Adrenal gland (tissue), 12 donors: ENCODE results near the gene STAMBPL1. TPM values are rescaled to one million over a fixed set of nuclear protein-coding genes. Genes with fewer than 3 reads are reported as not detected.
A peak's percentile ranks its signal among the peaks of the same experiment; 100 is the strongest.

Experiments
- DNase-seq, 7 donors: peaks; one replicate each; pipeline ENCODE4 v3.0.0-alpha.2; 2019 to 2020
- H3K27ac ChIP-seq, 5 donors: fragments of 200-600 bp; sonication (generic) in 4 of 5; 1 replicate in 3 of 5; 2 replicates in 2 of 5; pipeline versions ENCODE4 v1.5.1 to v1.8.0; 2016 to 2020; ENCODE audit warnings: mild to moderate bottlenecking in 1 of 5
- H3K27me3 ChIP-seq: fragments of 200-600 bp; 2 replicates; pipeline ENCODE4 v1.8.0; 2021
- H3K36me3 ChIP-seq, 2 donors: fragments of 200-600 bp; replicated peaks in 1 of 2; 1 replicate in 1 of 2; 2 replicates in 1 of 2; pipeline versions ENCODE4 v1.5.1 to v1.8.0; 2018 to 2022
- H3K4me1 ChIP-seq, 2 donors: fragments of 200-600 bp; replicated peaks in 1 of 2; 1 replicate in 1 of 2; 2 replicates in 1 of 2; pipeline versions ENCODE4 v1.5.1 to v1.8.0; 2018 to 2021
- H3K4me3 ChIP-seq, 4 donors: fragments of 200-600 bp; sonication (generic) in 3 of 4; one replicate each; pipeline ENCODE4 v1.5.1; 2016 to 2018
- H3K9me3 ChIP-seq, 3 donors: fragments of 200-600 bp; sonication (generic) in 1 of 3; replicated peaks in 1 of 3; 1 replicate in 2 of 3; 2 replicates in 1 of 3; pipeline versions ENCODE4 v1.5.1 to v1.8.0; 2016 to 2021
- POLR2A ChIP-seq, 2 donors: fragments of 450-650 bp; IDR thresholded peaks; one replicate each; pipeline ENCODE4 v1.6.1; 2017; ENCODE audit warnings: antibody characterized with exemption in 2 of 2, mild to moderate bottlenecking in 2 of 2, moderate library complexity in 1 of 2
- WGBS, 4 donors: extraction: QIAGEN DNeasy Blood & Tissue Kit in 2 of 4; methylation state at CpG; one replicate each; pipeline versions ENCODE4 v1.1.5 to v1.1.7; 2013 to 2017; 5-methylcytosine and 5-hydroxymethylcytosine counted together
- intact Hi-C, 2 donors: fragments of 100-400 bp; cut with DNase I; formaldehyde crosslinking; loops; one replicate each; pipeline versions ENCODE4 v1.14.1 to v1.15.0; 2022 to 2023
- polyA plus RNA-seq, 3 donors: library from polyadenylated mRNA; stranded (reverse); fragments of 200-250 nt in 2 of 3; fragments of 350-450 nt in 1 of 3; fragmentation: Illumina TruSeq in 1 of 3; extraction: RNeasy Lipid Tissue Mini Kit (QIAGEN cat#74804) in 1 of 3; gene quantifications; one replicate each; pipeline ENCODE4 v1.2.3, GENCODE V29; 2013 to 2014
- total RNA-seq, 9 donors: library from RNA; depleted of rRNA in 4 of 9; stranded (reverse); fragments of >200 nt in 4 of 9; fragments of 120-200 nt in 1 of 9; fragmentation: NEBNext Ultra II Directional in 1 of 9; extraction: Animal tissue kit (Norgen Biotek cat#: 25700) in 1 of 9; gene quantifications; one replicate each; pipeline versions ENCODE4 v1.1.0 to v1.2.4, GENCODE V29; 2013 to 2023
- TF ChIP-seq, protein P1 (sequence below), 6 experiments: fragments of 450-650 bp in 4 of 6; fragments of 200-600 bp in 2 of 6; sonication (generic) in 1 of 6; IDR thresholded peaks; 1 replicate in 5 of 6; 2 replicates in 1 of 6; pipeline versions ENCODE4 v1.5.1 to v1.8.0; 2016 to 2021; ENCODE audit warnings: antibody characterized with exemption in 6 of 6, mild to moderate bottlenecking in 2 of 6, moderate library complexity in 1 of 6
- donor health status: healthy with polysubstance abuse.
- donor health status: Bipolar disorder and iron deficiency.
- donor health status: DM: yes; HTN: yes; CAD: no.
- donor health status: DM: no; HTN: no; CAD: no.
- donor health status: DM: no; HTN: no; CAD: no.
- donor health status: DM: yes; HTN: yes; CAD: no.

The STAMBPL1 gene
- total and polyA plus RNA-seq, 12 donors = 11.0 to 108 (median 49.5) TPM

DNA sequence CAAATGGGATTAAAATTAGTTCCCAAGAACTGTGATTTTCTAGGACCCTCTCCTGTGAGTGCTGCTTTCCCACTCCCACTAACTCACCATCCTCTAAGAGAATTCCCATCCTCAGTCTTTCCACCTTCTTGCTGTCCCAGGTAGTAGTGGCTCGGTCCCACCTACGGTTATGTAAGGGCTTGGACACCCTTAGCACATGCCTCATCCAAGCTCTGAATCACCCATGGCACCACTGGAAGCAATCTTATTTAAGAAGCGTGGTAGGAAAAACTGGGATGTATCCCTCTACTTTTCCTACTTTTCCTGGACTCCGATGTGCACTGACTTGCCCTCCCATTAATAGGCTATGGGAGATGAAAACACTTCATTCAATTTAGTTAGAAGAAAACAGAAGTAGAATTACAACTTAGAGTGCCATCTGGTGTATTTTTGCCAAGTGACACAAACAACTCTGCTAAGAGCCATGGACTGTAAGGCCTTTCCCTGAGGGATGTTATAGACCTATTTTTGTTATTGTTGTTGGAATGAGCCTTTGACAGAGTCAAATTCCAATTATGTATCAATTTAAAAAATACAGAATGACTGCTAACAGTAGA, 14.7 kb upstream of the STAMBPL1 start:
- H3K4me3 ChIP-seq = no peak overlapping the region
- H3K9me3 ChIP-seq = no peaks in the 10 kb centered on the region
- DNase-seq = no peak
- whole genome bisulfite sequencing, 4 donors = 77 to 88% (median 82%) methylated on average over 4 of the region's 4 CpGs
- no peak overlapping the region for H3K27ac ChIP-seq
- H3K36me3 ChIP-seq = no peaks in the 10 kb centered on the region
- TF ChIP-seq, protein P1, sequence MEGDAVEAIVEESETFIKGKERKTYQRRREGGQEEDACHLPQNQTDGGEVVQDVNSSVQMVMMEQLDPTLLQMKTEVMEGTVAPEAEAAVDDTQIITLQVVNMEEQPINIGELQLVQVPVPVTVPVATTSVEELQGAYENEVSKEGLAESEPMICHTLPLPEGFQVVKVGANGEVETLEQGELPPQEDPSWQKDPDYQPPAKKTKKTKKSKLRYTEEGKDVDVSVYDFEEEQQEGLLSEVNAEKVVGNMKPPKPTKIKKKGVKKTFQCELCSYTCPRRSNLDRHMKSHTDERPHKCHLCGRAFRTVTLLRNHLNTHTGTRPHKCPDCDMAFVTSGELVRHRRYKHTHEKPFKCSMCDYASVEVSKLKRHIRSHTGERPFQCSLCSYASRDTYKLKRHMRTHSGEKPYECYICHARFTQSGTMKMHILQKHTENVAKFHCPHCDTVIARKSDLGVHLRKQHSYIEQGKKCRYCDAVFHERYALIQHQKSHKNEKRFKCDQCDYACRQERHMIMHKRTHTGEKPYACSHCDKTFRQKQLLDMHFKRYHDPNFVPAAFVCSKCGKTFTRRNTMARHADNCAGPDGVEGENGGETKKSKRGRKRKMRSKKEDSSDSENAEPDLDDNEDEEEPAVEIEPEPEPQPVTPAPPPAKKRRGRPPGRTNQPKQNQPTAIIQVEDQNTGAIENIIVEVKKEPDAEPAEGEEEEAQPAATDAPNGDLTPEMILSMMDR (IDR thresholded peaks at IDR 0.05) = peak in 5 of 6 experiments; percentile 7 to 43 (median 26)
- no peak for TF ChIP-seq POLR2A (IDR thresholded peaks at IDR 0.05)
- no peaks in the 10 kb centered on the region for H3K27me3 ChIP-seq
- intact Hi-C loops = no loop called here
- no peaks in the 10 kb centered on the region for H3K4me1 ChIP-seq

DNA sequence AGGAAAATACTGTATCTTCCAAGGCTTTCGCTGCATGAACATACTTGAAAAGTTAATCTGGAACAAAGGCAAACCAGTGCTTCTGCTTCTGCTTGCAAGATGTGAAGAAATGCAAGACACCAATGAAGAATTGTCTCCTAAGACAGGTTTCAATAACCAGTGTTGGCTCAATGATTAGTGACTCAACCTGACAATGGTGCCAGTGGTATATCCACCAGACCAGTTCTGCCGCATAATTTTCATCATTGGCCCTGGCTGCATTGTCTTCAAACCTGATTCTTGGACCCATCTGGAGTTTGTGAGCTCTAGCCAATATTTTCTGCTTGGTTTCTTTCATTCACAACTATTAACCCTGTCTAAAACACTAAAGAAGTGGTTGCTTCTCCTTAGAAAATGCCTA, 13.6 kb upstream of the STAMBPL1 start:
- WGBS, 4 donors = 93 to 100% (median 96%) methylated on average over 2 of the region's 2 CpGs
- no peaks in the 10 kb centered on the region for H3K27me3 ChIP-seq
- H3K9me3 ChIP-seq = no peaks in the 10 kb centered on the region
- H3K4me3 ChIP-seq = no peak overlapping the region
- no peak for DNase-seq
- no peak overlapping the region for H3K27ac ChIP-seq
- intact Hi-C loops = no loop called here
- no peak for TF ChIP-seq POLR2A (IDR thresholded peaks at IDR 0.05)
- TF ChIP-seq, protein P1 (IDR thresholded peaks at IDR 0.05) = no peak
- no peaks in the 10 kb centered on the region for H3K36me3 ChIP-seq
- no peaks in the 10 kb centered on the region for H3K4me1 ChIP-seq

GRCh38 chr10:88870089-88870488, 10.0 kb upstream of the STAMBPL1 start:
- no peaks in the 10 kb centered on the region for H3K9me3 ChIP-seq
- H3K36me3 ChIP-seq = no peaks in the 10 kb centered on the region
- intact Hi-C loops = no loop called here
- no peak for TF ChIP-seq POLR2A (IDR thresholded peaks at IDR 0.05)
- TF ChIP-seq, protein P1 (IDR thresholded peaks at IDR 0.05) = no peak
- H3K27ac ChIP-seq = no peak overlapping the region
- H3K27me3 ChIP-seq = no peaks in the 10 kb centered on the region
- no peak for DNase-seq
- H3K4me1 ChIP-seq = no peaks in the 10 kb centered on the region
- H3K4me3 ChIP-seq = no peak overlapping the region

- intact Hi-C loops = no loop called here
- no peak overlapping the region for H3K27ac ChIP-seq
- 58 to 64% (median 62%) methylated on average over 2 of the region's 2 CpGs for WGBS, 4 donors
- H3K4me1 ChIP-seq = no peaks in the 10 kb centered on the region
- TF ChIP-seq POLR2A (IDR thresholded peaks at IDR 0.05) = no peak
- TF ChIP-seq, protein P1 (IDR thresholded peaks at IDR 0.05) = no peak
- no peak overlapping the region for H3K4me3 ChIP-seq
- no peaks in the 10 kb centered on the region for H3K36me3 ChIP-seq
- no peaks in the 10 kb centered on the region for H3K9me3 ChIP-seq
- no peaks in the 10 kb centered on the region for H3K27me3 ChIP-seq
- no peak for DNase-seq
These were observed 6.3 kb upstream of the STAMBPL1 start for GRCh38 chr10:88873757-88874156.
